Measurements from ENCODE around the gene RPS8.
A peak's percentile ranks its signal among the peaks of the same experiment; 100 is the strongest.

- TF ChIP-seq CTCF (IDR thresholded peaks at IDR 0.05) (peak in 3 of 6 experiments; percentile 19 to 39 (median 21)), POLR2AphosphoS5 (IDR thresholded peaks at IDR 0.05) (peak; percentile 69 to 92), POLR2A (IDR thresholded peaks at IDR 0.05) (peak in 3 of 4 donors; percentile 62 to 79 (median 64)), EP300 (IDR thresholded peaks at IDR 0.05) (peak in 1 of 4 donors; percentile 67)
Measured at GRCh38 chr1:44739307-44740178, 35.8 kb upstream of the RPS8 start, which contains the start of gene KIF2C.
